GM18861 (cell line): ENCODE measurements around the gene SUOX.
"Not testable (repeated sequence)": the region's sequence is repeated elsewhere in the genome, so short reads cannot be mapped to it uniquely, and the experiment has no call there.

Experiments used
- ATAC-seq: cut with Tn5 transposase; IDR thresholded peaks from one replicate; pipeline ENCODE4 v1.9.1; 2021; ENCODE audit not compliant: unreplicated experiment

Gene SUOX

DNA sequence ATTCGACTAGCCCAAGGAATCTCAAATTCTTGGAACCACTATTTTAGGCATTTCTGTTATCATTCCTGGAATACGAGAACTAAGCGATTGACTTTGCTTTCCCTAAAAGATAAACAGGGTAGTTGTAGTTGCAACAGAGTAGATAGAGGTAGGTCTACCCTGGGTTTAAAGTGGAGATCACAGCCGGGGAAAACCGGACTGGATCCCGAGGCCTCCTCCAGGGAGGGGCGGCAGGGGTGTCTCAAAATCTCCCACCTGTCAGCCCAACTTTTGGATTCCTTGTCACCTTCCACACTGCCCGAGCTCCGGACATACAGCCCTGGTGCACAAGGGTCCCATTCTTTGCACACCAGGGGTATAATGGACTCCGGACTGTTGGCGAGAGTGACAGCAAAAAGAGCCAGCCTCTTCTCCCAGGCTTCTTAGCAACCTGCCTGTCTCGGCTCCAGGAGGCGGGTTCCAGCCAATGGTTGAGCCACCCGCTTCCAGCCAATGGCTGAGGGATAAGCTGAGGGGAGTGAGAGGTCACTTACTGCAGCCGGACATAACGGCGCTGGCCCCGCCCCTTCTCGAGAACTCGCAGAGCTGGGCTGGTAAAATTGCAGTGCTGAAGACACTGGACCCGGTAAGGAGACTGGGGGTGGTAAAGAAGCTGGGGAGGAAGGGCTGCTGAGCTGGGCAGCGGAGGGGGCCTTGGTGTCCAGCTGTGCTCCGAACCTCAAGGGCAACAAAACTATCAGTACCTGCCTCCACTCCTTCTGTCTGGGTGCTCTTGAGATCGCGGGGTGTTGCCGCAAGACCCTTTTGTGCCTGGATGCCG, at the start of gene SUOX:
Gene SUOX, plus strand, starts transcription at position 562 of the 820 bp plus-strand sequence. CDS start 4,946 bp downstream, outside the sequence.
- peak; percentile 99 for ATAC-seq

DNA sequence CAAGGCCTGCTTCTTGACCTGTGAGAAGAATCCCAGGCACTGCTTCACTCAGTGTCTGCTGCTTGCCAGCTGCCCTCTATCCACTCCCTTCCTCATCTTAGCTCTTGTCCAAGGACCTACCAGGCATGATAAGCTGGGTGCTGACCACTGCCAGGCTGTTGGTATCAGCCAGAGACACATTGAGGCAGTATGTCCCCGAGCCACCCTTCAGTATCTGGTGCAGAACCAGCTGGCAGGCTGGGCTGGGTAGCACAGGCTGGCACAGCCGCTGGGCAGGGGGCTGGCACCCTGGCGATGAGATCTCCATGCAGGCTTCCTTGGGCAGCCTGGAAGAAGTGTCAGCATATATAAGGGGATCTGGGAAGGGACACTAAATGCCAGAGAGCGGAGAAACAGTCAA, 41.7 kb upstream of the SUOX start:
- ATAC-seq: no peak

DNA sequence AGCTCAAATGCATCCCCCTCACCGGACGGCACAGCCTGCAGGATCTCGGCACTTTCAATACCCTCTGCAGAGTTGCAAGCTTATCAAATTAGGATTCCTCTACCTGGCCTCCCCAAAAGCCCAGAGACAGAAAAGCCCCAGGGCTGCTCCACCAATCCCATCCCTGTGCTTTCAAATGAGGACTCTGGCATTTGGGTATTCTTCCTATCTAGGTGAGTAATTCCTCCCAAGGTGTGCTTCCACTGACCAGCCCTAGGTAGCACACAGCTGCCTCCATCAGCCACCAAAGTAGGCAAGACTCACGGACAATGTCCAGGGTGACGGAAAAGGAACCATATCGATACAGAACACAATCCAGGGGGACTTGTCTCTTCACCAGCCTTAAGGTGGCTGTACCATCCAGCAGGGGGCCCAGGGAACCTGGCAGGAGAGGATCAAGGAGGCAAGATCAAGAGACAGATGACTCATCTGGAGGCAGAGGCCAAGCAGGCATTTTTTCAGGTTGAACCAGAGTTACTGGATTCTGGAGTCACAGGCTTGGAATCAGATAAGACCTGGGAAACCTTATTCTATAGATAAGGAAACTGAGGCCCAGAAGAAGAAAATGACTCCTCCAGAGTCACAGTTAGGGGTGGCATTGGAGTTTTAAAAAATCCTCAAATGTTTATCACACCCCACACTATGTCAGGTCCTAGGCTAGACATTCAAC, 41.1 kb upstream of the SUOX start:
- no peak for ATAC-seq

GRCh38 chr12:55957106-55957859, 39.8 kb upstream of the SUOX start:
- no peak for ATAC-seq

DNA sequence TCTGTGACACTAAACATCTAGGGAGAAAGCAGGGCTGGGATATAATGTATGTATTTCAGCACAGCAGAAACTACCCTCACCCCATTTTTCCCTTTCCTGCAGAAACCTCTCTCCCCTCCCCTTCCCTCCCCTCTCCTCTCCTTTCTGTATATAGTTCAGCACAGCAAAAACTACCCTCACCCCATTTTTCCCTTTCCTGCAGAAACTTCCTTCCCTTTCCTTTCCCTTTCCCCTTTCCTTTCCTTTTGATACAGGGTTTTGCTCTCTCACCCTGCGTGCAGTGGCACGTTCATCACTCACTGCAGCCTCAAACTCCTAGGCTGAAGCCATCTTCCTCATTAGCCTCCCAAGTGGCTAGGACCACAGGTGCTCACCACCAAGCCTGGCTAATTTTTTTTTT, 33.3 kb upstream of the SUOX start:
- no peak for ATAC-seq

DNA sequence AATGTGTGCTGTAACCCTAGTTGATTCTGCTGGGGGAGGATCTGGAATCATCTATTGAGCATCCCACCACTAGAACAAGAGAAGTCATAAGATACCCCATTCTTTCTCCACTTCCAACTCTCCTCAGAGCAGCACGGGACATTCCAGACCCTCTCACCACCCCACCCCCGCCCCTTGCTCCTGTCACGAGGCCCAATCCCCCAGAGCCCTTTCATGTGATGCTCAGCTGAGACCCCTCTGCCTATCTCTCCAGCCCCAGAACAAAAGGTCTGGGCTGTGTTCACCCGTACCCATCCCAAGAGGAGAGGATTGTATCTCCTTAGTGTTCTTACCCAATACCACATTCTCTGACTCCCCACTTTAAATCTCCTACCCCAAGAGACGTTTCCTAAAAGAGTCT, 31.8 kb upstream of the SUOX start:
- no peak for ATAC-seq

DNA sequence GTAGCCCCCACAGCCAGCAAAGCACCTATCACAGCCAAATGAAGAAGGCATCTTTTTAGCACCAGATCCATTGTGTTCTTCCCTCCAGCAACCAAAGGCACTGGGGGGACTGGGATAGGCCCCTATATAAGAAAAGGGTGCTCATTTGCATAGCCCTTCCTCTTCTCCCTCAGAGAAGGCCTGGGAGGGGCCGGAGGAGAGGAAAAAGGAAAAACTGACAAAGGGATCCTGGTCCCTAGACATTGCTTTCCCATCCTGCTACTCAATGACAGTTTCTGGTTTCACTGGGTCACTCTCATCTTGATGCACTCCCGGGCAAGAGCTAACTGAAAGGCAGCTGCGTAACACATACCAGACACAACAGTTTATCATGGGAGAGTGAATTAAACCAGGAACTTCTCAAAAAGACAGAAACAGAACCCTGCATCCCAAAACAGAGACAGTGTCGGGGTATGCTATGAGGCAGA, 31.1 kb upstream of the SUOX start, which contains the start of gene PMEL:
Gene PMEL, minus strand, starts transcription at position 102 of the 467 bp plus-strand sequence. Its CDS starts 31 bp downstream, at position 71.
- ATAC-seq: peak; percentile 5

- peak; percentile 68 for ATAC-seq
Observed at GRCh38 chr12:55966408-55967281, 30.4 kb upstream of the SUOX start, which contains the start of gene CDK2. TSS of gene CDK2 (plus strand) at chr12:55966830. CDS start at chr12:55967009, 179 bp downstream.

DNA sequence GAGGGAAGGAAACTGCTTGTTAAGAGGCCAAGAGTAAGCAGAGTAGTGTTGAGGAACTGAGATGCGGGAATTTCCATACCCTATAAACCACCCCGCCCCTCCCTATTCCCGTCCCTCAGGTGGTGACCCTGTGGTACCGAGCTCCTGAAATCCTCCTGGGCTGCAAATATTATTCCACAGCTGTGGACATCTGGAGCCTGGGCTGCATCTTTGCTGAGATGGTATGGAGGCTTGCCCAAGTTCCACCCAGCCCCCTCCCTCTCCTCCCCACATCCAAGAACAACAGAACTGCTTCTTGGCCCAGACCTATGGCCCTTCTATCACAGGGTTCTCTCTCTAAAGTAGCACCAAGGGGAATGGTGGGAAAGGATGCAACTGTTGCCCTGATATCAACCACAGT, 27.7 kb upstream of the SUOX start:
- ATAC-seq: no peak

GRCh38 chr12:55970775-55971174, 26.3 kb upstream of the SUOX start:
- no peak for ATAC-seq

- ATAC-seq: no peak
Observed at GRCh38 chr12:55972042-55972441, 25.0 kb upstream of the SUOX start.

DNA sequence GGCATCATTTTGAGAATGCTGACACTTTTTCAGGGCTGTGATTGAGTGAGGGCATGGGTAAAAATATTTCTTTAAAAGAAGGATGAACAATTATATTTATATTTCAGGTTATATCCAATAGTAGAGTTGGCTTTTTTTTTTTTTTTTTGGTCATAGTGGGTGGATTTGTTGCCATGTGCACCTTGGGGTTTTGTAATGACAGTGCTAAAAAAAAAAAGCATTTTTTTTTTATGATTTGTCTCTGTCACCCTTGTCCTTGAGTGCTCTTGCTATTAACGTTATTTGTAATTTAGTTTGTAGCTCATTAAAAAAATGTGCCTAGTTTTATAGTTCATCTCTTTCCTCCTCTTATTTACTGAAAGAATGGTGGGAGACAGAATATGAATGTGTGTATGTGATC, 24.6 kb upstream of the SUOX start:
- ATAC-seq: no peak

DNA sequence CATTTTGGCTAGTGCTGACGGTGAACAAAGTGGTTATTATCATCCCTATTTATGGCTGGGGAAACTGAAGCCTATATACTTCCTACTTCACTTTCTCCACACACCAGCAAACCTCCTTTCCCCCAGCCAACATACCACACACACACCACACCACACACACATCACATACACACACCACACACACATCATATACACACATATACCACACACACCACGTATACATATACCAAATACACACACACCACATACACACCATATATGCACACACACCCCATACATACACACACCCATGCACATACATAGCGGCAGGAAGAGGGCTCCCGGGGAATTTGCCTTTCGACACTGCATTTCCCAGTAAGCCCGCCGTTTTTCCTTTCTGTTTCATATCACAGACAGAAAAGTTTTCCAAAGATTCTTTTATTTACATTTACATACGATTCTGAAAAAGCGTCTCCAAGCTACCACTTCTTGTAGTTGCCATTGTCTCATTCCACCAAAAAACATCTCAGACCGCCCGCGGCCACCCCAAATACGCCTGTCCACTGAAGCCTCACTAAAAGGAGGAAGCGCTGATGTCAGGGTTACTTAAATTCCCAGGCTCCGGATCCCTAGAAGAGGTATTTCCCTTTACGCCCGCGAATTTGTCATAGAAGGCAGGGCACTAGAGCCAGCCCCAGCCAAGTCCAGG, 24.0 kb upstream of the SUOX start:
- no peak for ATAC-seq

DNA sequence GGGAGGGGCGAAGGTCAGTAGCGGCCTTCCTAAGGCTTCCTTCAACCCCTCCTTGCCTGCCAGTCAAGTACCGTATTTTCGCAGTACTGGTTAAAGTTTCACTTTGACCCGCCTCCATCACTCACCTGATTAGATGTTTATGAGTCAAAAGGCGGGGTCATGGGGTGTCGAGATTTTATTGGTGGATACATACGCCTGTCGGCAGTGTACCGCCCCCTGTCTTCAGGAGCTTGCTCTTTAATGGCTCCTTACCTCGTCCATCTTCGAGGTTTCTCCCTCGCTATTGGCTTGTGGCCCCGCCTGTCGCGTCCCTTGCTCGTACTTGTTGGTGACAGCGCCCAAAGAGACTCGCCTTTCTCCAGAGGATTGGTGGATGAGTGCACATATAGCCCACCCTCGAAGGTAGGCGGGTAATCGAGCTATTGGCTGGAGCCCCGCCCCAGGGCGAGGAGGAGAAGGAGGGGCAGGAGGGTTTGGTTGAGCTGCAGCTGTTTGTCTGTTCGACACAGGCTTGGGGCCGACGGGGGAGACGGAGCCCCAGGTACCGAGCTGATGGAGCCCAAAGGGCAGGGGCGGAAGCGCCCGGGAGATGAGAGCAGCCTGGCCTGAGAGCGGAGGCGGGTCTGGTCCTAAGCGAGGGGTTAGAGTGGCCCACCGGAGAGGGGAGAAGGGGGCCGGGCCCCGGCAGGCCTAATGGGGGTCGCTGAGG, 23.3 kb upstream of the SUOX start, which contains the start of gene RAB5B:
Gene RAB5B, plus strand, starts transcription at position 480 of the 709 bp plus-strand sequence. CDS start 12,883 bp downstream, outside the sequence.
- peak; percentile 91 for ATAC-seq

GRCh38 chr12:55974308-55974730, 22.8 kb upstream of the SUOX start:
- ATAC-seq: no peak

- no peak for ATAC-seq
Observed at GRCh38 chr12:55978393-55978792, 18.7 kb upstream of the SUOX start.

DNA sequence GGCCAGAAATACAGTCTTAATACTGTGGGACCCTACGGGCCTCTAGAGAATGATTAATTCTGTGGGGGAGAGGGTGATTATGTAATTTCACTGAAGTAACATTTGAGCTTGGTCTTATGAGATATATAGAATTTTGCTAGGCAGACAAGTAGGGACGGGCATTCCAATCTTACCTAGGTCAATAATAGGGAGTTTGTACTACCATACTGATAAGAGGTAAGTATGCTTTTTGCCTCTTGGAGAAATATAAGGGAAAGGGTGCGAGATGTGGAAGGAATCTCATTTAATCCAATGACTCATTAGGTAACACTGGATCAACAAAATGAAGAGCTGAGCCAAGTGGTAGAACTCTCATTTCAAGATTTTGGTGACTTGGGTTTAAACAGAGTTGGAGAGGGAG, 18.0 kb upstream of the SUOX start:
- ATAC-seq: no peak

GRCh38 chr12:55981882-55982281, 15.2 kb upstream of the SUOX start:
- not testable (repeated sequence) for ATAC-seq
